Left lung (tissue), 10 donors: ENCODE measurements around the gene TRIM62. TPM values are rescaled to one million over a fixed set of nuclear protein-coding genes. Genes with fewer than 3 reads are reported as not detected.

Source experiments
- ATAC-seq: fragments of 200-7000 bp; cut with Tn5 transposase; one replicate; pipeline ENCODE4 v1.9.1; 2020; ENCODE audit warnings: moderate library complexity
- DNase-seq, 4 donors: peaks; one replicate each; pipeline ENCODE4 v3.0.0-alpha.2; 2013 to 2020
- H3K27ac ChIP-seq, 2 donors: fragments of 200-600 bp; sonication (generic) in 1 of 2; one replicate each; pipeline versions ENCODE4 v1.5.0 to v1.8.0; 2020 to 2021
- H3K27me3 ChIP-seq, 2 donors: fragments of 200-600 bp; sonication (generic) in 1 of 2; one replicate each; pipeline versions ENCODE4 v1.5.0 to v1.8.0; 2020 to 2021
- H3K36me3 ChIP-seq, 2 donors: fragments of 200-600 bp; sonication (generic) in 1 of 2; one replicate each; pipeline versions ENCODE4 v1.5.0 to v1.8.0; 2020 to 2021
- H3K4me1 ChIP-seq, 2 donors: fragments of 200-600 bp; one replicate each; pipeline ENCODE4 v1.8.0; 2021
- H3K4me3 ChIP-seq, 2 donors: fragments of 200-600 bp; sonication (generic) in 1 of 2; one replicate each; pipeline versions ENCODE4 v1.5.0 to v1.8.0; 2020 to 2021; ENCODE audit warnings: mild to moderate bottlenecking in 1 of 2
- H3K9me3 ChIP-seq, 2 donors: fragments of 200-600 bp; sonication (generic) in 1 of 2; one replicate each; pipeline versions ENCODE4 v1.5.0 to v1.8.0; 2020 to 2021
- intact Hi-C, 2 donors: fragments of 100-400 bp; cut with DNase I; formaldehyde crosslinking; loops; one replicate each; pipeline versions ENCODE4 v1.11.2 to v1.14.2; 2022
- polyA plus RNA-seq, 6 donors: library from polyadenylated mRNA; unstranded; fragments of 120-200 nt; gene quantifications; one replicate each; pipeline ENCODE4 v1.2.1, GENCODE V29; 2013; ENCODE audit not compliant: insufficient read length in 6 of 6
- total RNA-seq, 2 donors: library from RNA; stranded (reverse); fragmentation: NEBNext Ultra II Directional; extraction: Animal tissue kit (Norgen Biotek cat#: 25700); gene quantifications; one replicate each; pipeline ENCODE4 v1.2.1, GENCODE V29; 2021
- TF ChIP-seq, protein P1 (sequence below), 2 donors: fragments of 200-600 bp; sonication (generic) in 1 of 2; IDR thresholded peaks; one replicate each; pipeline versions ENCODE4 v1.5.0 to v1.8.0; 2021; ENCODE audit warnings: antibody characterized with exemption in 2 of 2
- donor health status: DM: no; HTN: yes; CAD: no.
- donor health status: DM: no; HTN: no; CAD: no.

The TRIM62 gene
- total and polyA plus RNA-seq, 8 donors = 4.4 to 6.4 (median 5.9) TPM

- peak; percentile 14 for ATAC-seq
These were observed 38.7 kb downstream of the TRIM62 start for GRCh38 chr1:33143176-33143575.

GRCh38 chr1:33142483-33143064 is 39.3 kb downstream of the TRIM62 start:
- Histone ChIP-seq H3K4me1 (no peaks in the 10 kb centered on the region), H3K27ac (no peak overlapping the region), H3K4me3 (no peak overlapping the region), H3K27me3 (no peaks in the 10 kb centered on the region), H3K36me3 (peaks cover 0 to 18% of the 10 kb centered on the region in 2 donors), H3K9me3 (no peaks in the 10 kb centered on the region)
- TF ChIP-seq, protein P1, sequence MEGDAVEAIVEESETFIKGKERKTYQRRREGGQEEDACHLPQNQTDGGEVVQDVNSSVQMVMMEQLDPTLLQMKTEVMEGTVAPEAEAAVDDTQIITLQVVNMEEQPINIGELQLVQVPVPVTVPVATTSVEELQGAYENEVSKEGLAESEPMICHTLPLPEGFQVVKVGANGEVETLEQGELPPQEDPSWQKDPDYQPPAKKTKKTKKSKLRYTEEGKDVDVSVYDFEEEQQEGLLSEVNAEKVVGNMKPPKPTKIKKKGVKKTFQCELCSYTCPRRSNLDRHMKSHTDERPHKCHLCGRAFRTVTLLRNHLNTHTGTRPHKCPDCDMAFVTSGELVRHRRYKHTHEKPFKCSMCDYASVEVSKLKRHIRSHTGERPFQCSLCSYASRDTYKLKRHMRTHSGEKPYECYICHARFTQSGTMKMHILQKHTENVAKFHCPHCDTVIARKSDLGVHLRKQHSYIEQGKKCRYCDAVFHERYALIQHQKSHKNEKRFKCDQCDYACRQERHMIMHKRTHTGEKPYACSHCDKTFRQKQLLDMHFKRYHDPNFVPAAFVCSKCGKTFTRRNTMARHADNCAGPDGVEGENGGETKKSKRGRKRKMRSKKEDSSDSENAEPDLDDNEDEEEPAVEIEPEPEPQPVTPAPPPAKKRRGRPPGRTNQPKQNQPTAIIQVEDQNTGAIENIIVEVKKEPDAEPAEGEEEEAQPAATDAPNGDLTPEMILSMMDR (IDR thresholded peaks at IDR 0.05) = no peak
- DNase-seq (no peak), ATAC-seq (no peak)
- intact Hi-C loops = no loop called here

More at GRCh38 chr1:33143176-33143575, 38.7 kb downstream of the TRIM62 start:
- Histone ChIP-seq H3K9me3 (no peaks in the 10 kb centered on the region), H3K27ac (no peak overlapping the region), H3K4me3 (no peak overlapping the region), H3K27me3 (no peaks in the 10 kb centered on the region), H3K36me3 (peaks cover 0 to 18% of the 10 kb centered on the region in 2 donors), H3K4me1 (no peaks in the 10 kb centered on the region)
- TF ChIP-seq, protein P1 (IDR thresholded peaks at IDR 0.05) = no peak
- DNase-seq = no peak
- intact Hi-C loops = no loop called here

DNA sequence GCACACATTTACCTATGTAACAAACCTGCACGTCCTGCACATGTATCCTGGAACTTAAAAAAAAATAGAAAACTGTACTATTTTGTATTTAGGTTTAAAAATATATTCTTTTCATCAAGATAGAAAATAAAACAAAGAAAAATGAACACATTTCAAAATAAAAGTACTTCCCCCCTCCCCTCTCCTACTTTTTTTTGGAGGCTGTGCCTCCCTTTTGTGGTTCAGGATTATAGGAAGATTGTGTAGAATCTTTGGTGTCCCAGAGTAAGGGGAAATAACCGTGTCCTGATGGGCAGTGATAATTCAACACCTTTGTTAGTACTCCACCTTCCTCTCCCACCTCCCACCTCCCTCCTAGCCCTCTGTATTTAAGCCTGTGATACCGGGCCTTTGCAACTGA is 40.1 kb downstream of the TRIM62 start:
- intact Hi-C loops = no loop called here
- DNase-seq = no peak
- TF ChIP-seq, protein P1 (IDR thresholded peaks at IDR 0.05) = no peak
- Histone ChIP-seq H3K4me3 (no peak overlapping the region), H3K27ac (no peak overlapping the region), H3K4me1 (no peaks in the 10 kb centered on the region), H3K27me3 (no peaks in the 10 kb centered on the region), H3K9me3 (no peaks in the 10 kb centered on the region), H3K36me3 (peaks cover 0 to 10% of the 10 kb centered on the region in 2 donors)
- ATAC-seq = no peak

DNA sequence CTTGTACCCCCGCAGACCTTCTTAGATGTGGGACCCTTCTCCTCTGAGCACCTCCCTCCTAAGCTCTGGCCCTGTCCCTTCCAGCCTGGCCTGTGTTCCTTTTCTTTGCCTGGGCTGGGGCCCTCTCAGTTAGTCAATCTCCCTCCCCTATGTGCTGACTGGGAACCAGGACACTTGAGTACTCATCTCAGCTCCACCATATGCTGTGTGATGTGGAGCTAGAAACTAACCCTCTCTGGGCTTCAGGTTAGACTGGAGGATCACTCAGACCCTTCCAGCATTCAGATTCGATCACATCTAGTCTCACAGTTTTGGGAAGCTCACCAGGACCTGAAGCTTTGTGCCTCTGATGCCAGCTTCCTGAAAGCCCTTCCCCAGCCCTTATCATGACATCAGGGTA is 40.6 kb downstream of the TRIM62 start:
- no peaks in the 10 kb centered on the region for H3K9me3 ChIP-seq
- DNase-seq (no peak), ATAC-seq (no peak)
- H3K4me3 ChIP-seq = no peak overlapping the region
- TF ChIP-seq, protein P1 (IDR thresholded peaks at IDR 0.05) = no peak
- intact Hi-C loops = no loop called here
- no peaks in the 10 kb centered on the region for H3K4me1 ChIP-seq
- H3K27ac ChIP-seq = no peak overlapping the region
- H3K27me3 ChIP-seq = no peaks in the 10 kb centered on the region
- peaks cover 0 to 6% of the 10 kb centered on the region in 2 donors for H3K36me3 ChIP-seq

DNA sequence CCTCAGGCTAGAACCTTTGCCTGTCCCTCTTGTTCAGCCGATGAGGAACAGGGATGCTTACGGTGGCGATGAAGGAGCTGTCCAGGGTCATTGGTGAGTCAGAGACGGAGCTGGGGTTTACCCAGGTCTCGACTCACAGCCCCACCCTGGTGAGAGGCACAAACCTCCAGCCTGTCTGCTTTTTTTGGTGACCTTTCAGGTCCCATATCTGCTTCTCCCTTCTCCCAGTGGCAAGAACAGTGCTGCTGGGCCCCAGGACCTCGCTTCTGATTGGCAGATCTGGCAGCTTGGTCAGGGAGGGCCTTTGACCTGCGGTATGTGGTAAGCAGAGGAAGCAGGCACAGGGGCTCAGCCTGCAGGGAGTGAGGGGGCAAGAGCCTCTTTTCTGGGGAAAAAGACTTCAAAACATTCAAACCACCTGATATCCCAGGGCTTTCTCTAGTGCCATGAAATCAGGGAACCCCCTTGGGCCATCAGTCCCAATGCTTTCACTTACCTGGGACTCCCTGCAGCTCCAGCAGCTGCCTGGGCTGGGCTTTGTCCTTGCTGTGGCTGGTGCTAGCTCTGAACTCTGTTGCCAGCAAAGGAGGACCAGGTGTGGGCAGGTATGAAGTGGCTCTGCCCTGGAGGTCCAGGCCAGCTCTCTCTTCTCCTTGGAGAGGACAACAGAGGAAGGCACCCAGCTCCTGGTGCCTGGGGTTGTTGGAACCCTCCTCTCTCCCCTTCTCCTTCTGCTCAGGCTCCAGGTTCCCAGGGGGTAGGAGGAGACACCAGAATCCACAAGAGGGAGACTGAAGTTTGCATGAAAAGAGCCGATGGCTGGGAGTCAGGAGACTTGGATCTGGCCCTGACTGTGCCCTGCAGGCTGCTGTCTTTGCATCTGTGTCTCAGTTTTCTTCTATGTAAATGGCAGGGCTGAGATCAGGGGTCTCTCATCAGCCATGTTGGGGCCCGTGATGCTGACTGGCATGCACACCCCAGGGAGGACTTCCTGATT is 41.4 kb downstream of the TRIM62 start:
- Histone ChIP-seq H3K9me3 (no peaks in the 10 kb centered on the region), H3K4me1 (no peaks in the 10 kb centered on the region), H3K27me3 (no peaks in the 10 kb centered on the region), H3K36me3 (peaks cover 0 to 6% of the 10 kb centered on the region in 2 donors), H3K4me3 (no peak overlapping the region), H3K27ac (no peak overlapping the region)
- TF ChIP-seq, protein P1 (IDR thresholded peaks at IDR 0.05) = no peak
- ATAC-seq = no peak
- no peak for DNase-seq
- intact Hi-C loops = no loop called here
